Measurements from ENCODE around the gene ISL1.

ISL1 gene

GRCh38 chr5:51439232-51439631 is 56.0 kb downstream of the ISL1 start:
- in situ Hi-C loops (cut with MboI; ENCODE audit: low sequenced_read_pairs): no loop called here
